MM.1S (cell line): ENCODE measurements around the gene UQCC5.

Experiments
- DNase-seq: peaks from one replicate; pipeline ENCODE4 v3.0.0-alpha.2; 2015
- H2AFZ ChIP-seq: fragments of 300-600 bp; sonication (generic); 2 replicates; pipeline ENCODE4 v1.6.0; 2016; ENCODE audit warnings: antibody characterized with exemption, low read length
- H3F3A ChIP-seq: fragments of 300-600 bp; sonication (generic); 2 replicates; pipeline ENCODE4 v1.6.1; 2016; ENCODE audit warnings: mild to moderate bottlenecking, antibody characterized with exemption, low read length, moderate library complexity, mixed read lengths; ENCODE audit not compliant: insufficient read depth
- H3K27ac ChIP-seq: fragments of 300-600 bp; sonication (generic); 2 replicates; pipeline ENCODE4 v1.5.1; 2016; ENCODE audit warnings: mild to moderate bottlenecking, low read length
- H3K27me3 ChIP-seq: fragments of 300-600 bp; sonication (generic); replicated peaks from 2 replicates; pipeline ENCODE4 v1.6.0; 2016; ENCODE audit warnings: low read length; ENCODE audit not compliant: insufficient read depth
- H3K36me3 ChIP-seq: fragments of 300-600 bp; sonication (generic); replicated peaks from 2 replicates; pipeline ENCODE4 v1.6.1; 2016; ENCODE audit warnings: mild to moderate bottlenecking, low read length, mixed read lengths; ENCODE audit not compliant: insufficient read depth
- H3K4me1 ChIP-seq: fragments of 300-600 bp; sonication (generic); 2 replicates; pipeline ENCODE4 v1.6.1; 2016; ENCODE audit warnings: low read length, mixed read lengths
- H3K4me2 ChIP-seq: fragments of 300-600 bp; sonication (generic); 2 replicates; pipeline ENCODE4 v1.6.0; 2016; ENCODE audit warnings: low read depth, low read length
- H3K4me3 ChIP-seq: fragments of 300-600 bp; sonication (generic); 2 replicates; pipeline ENCODE4 v1.5.1; 2016; ENCODE audit warnings: low read length, mixed read lengths
- H3K79me2 ChIP-seq: fragments of 300-600 bp; sonication (generic); 2 replicates; pipeline ENCODE4 v1.6.1; 2016; ENCODE audit warnings: mixed run types, low read length, mixed read lengths
- H3K9ac ChIP-seq: fragments of 300-600 bp; sonication (generic); 2 replicates; pipeline ENCODE4 v1.6.1; 2016; ENCODE audit warnings: low read length, mixed read lengths
- H3K9me2 ChIP-seq: fragments of 300-600 bp; sonication (generic); replicated peaks from 2 replicates; pipeline ENCODE4 v1.6.1; 2016; ENCODE audit warnings: mild to moderate bottlenecking, low read length, mixed read lengths; ENCODE audit not compliant: insufficient read depth
- H3K9me3 ChIP-seq: fragments of 300-600 bp; sonication (generic); replicated peaks from 2 replicates; pipeline ENCODE4 v1.6.1; 2016; ENCODE audit warnings: mild to moderate bottlenecking, low read length, mixed read lengths; ENCODE audit not compliant: insufficient read depth
- H4K20me1 ChIP-seq: fragments of 300-600 bp; sonication (generic); 2 replicates; pipeline ENCODE4 v1.6.1; 2016; ENCODE audit warnings: mild to moderate bottlenecking, low read length, moderate library complexity, mixed read lengths; ENCODE audit not compliant: insufficient read depth
- EZH2 ChIP-seq: fragments of 300-600 bp; sonication (generic); optimal IDR thresholded peaks from 2 replicates; pipeline ENCODE3; 2017; ENCODE audit warnings: low read depth, mild to moderate bottlenecking, antibody characterized with exemption, low read length, mixed read lengths
- EZH2phosphoT487 ChIP-seq: fragments of 300-600 bp; sonication (generic); IDR thresholded peaks from 2 replicates; pipeline ENCODE4 v1.6.1; 2018; ENCODE audit warnings: antibody characterized with exemption, low read length
- TF ChIP-seq, protein P1 (sequence below): fragments of 300-600 bp; sonication (generic); IDR thresholded peaks from 2 replicates; pipeline ENCODE4 v1.5.1; 2016; ENCODE audit warnings: antibody characterized with exemption, low read length, mixed read lengths

The UQCC5 gene

DNA sequence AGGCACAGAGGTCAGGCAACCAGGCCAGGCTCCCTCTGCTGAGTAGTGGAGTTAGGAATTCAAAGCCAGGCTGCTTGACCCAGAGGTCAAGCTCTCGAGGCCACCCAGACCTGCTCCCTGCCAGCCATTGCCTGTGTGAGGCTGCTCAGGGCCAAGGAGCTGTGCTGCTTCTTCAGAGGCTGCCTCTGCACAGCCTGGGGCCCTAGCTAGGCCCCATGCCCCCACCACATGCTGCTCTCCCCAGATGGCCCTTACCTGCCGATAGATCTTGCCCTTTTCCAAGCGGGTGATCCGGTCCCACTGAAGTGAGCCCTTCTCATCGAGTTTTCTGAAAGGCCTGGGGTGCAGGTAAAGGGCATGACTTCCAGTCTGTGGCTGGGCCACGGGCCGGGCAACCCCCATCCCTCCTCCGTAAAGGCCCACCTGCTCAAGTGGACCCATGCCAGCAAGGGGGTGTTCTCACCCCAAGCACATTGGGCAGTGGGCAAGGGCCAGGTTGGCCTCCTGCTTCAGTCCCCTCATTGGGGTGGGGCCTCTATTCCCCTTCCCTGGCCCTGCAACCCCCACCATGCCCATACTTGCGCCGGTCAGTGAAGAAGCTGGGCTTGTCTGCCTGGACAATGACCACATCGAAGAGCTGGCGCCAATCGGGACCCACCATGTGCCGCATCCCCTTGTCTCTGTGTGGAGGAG lies 9.2 kb upstream of the UQCC5 start:
- H3K4me3 ChIP-seq: no peak overlapping the region
- no peak for DNase-seq
- H3K4me1 ChIP-seq: no peaks in the 10 kb centered on the region
- no peak overlapping the region for H3K27ac ChIP-seq
- H3K27me3 ChIP-seq: no peaks in the 10 kb centered on the region
- no peaks in the 10 kb centered on the region for H3F3A ChIP-seq
- H3K36me3 ChIP-seq: no peaks in the 10 kb centered on the region
- H3K9me2 ChIP-seq: no peaks in the 10 kb centered on the region
- no peaks in the 10 kb centered on the region for H4K20me1 ChIP-seq
- H2AFZ ChIP-seq: no peak overlapping the region
- H3K9me3 ChIP-seq: no peaks in the 10 kb centered on the region
- H3K9ac ChIP-seq: no peak overlapping the region
- TF ChIP-seq, protein P1, sequence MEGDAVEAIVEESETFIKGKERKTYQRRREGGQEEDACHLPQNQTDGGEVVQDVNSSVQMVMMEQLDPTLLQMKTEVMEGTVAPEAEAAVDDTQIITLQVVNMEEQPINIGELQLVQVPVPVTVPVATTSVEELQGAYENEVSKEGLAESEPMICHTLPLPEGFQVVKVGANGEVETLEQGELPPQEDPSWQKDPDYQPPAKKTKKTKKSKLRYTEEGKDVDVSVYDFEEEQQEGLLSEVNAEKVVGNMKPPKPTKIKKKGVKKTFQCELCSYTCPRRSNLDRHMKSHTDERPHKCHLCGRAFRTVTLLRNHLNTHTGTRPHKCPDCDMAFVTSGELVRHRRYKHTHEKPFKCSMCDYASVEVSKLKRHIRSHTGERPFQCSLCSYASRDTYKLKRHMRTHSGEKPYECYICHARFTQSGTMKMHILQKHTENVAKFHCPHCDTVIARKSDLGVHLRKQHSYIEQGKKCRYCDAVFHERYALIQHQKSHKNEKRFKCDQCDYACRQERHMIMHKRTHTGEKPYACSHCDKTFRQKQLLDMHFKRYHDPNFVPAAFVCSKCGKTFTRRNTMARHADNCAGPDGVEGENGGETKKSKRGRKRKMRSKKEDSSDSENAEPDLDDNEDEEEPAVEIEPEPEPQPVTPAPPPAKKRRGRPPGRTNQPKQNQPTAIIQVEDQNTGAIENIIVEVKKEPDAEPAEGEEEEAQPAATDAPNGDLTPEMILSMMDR: no peak
- TF ChIP-seq EZH2phosphoT487 (no peak), EZH2 (no peak)
- no peak overlapping the region for H3K4me2 ChIP-seq
- no peaks in the 10 kb centered on the region for H3K79me2 ChIP-seq

DNA sequence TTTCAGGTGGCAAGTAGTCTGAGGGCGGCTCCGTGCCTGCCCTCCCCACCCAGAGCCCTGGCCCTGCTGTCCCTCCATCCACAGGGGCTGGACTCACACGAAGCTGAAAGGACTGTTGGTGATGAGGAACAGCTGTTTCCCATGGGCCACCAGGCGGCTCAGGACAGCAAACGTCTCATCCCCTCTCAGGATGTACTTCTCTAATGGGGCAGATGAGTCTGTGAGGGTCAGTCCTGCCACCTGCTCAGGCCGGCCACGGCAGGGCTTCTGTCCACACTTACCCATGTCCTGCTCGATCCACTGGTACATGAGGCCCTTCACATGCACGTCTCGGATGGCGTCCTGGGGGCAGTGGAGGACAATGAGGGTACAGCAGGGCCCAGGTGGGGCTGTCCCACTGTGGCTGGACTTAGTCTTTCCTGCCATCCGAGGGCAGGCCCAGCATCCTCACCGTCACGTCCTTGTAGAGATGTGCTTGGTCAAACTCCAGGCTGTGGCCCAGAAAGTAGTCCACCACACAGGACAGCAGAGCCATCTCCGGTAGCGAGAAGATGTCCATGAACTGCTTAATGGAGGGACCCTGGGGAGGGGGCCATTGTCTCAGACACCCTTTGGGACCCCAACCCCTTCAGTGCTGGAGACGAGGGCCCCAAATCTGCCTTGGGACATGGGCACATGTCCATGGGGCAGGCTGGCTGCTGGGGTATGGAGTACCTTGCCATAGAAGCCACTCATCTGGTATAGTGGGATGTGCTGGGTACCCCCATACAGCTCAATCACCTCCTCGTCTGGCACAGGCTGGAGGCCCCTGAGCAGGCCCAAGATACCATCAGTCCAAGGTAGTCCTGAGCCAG lies 8.4 kb upstream of the UQCC5 start:
- Histone ChIP-seq H2AFZ (no peak overlapping the region), H3F3A (no peaks in the 10 kb centered on the region), H3K27ac (no peak overlapping the region), H3K9me2 (no peaks in the 10 kb centered on the region), H3K79me2 (no peaks in the 10 kb centered on the region), H3K4me3 (no peak overlapping the region), H3K9me3 (no peaks in the 10 kb centered on the region), H4K20me1 (no peaks in the 10 kb centered on the region), H3K36me3 (no peaks in the 10 kb centered on the region), H3K4me2 (no peak overlapping the region), H3K9ac (no peak overlapping the region), H3K27me3 (no peaks in the 10 kb centered on the region), H3K4me1 (no peaks in the 10 kb centered on the region)
- no peak for DNase-seq
- TF ChIP-seq EZH2phosphoT487 (no peak), EZH2 (no peak)
- TF ChIP-seq, protein P1: no peak

DNA sequence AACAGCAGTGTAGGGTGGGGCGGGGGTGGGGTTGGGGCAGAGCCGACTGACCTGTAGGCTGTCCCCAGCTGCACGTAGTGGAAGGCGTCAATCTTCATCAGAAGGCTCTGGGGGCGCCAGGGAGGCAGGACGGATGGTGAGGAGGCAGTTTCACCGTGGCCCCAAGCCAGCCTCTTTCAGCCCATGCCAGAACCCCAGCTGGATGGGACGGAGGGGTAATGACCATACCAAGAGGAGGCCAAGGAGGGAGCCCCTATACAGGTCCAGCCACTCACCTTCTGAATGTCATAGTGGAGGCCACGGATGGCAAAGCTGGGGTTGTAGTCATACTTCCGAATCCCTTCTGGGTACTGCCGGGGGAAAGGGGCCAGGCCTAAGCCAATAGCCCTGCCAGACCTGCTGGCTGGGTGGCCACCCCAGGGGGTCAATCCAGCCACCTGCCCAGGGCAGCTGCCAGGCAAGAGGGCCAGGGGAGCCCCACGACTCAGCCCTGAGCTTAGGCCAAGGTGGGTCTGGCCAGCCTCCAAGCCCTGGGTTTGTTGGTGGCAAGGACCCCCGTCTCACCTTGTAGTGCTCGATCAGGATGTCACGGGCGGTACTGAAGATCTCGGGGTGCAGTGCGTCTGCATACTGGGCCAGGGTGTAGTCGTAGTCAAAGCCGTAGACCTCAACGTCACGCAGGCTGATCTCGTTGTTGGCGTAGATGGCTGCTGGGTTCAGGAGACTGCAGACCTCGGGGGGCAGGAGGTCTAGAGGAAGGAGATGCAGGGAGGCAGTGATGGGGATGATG lies 7.6 kb upstream of the UQCC5 start:
- no peaks in the 10 kb centered on the region for H4K20me1 ChIP-seq
- H3K4me2 ChIP-seq: no peak overlapping the region
- H3K9me3 ChIP-seq: no peaks in the 10 kb centered on the region
- no peaks in the 10 kb centered on the region for H3F3A ChIP-seq
- H3K27ac ChIP-seq: no peak overlapping the region
- no peaks in the 10 kb centered on the region for H3K9me2 ChIP-seq
- no peaks in the 10 kb centered on the region for H3K4me1 ChIP-seq
- TF ChIP-seq, protein P1: no peak
- TF ChIP-seq EZH2: no peak
- no peak for TF ChIP-seq EZH2phosphoT487
- no peak for DNase-seq
- H3K27me3 ChIP-seq: no peaks in the 10 kb centered on the region
- H2AFZ ChIP-seq: no peak overlapping the region
- H3K4me3 ChIP-seq: no peak overlapping the region
- H3K79me2 ChIP-seq: no peaks in the 10 kb centered on the region
- H3K9ac ChIP-seq: no peak overlapping the region
- H3K36me3 ChIP-seq: no peaks in the 10 kb centered on the region
